Left kidney (tissue), 8 donors: ENCODE measurements around the gene DNASE2. TPM values are rescaled to one million over a fixed set of nuclear protein-coding genes. Genes with fewer than 3 reads are reported as not detected.
"Not testable (repeated sequence)": the region's sequence is repeated elsewhere in the genome, so short reads cannot be mapped to it uniquely, and the experiment has no call there.

Experiments
- DNase-seq: peaks from one replicate; pipeline ENCODE4 v3.0.0-alpha.2; 2013
- long read RNA-seq, 8 donors: transcript quantifications; one replicate each; lab custom pipeline, GENCODE V29; 2026
- polyA plus RNA-seq: library from polyadenylated mRNA; unstranded; fragments of 120-200 nt; gene quantifications from one replicate; pipeline ENCODE4 v1.2.1, GENCODE V29; 2013; ENCODE audit not compliant: insufficient read length

DNASE2 gene, protein sequence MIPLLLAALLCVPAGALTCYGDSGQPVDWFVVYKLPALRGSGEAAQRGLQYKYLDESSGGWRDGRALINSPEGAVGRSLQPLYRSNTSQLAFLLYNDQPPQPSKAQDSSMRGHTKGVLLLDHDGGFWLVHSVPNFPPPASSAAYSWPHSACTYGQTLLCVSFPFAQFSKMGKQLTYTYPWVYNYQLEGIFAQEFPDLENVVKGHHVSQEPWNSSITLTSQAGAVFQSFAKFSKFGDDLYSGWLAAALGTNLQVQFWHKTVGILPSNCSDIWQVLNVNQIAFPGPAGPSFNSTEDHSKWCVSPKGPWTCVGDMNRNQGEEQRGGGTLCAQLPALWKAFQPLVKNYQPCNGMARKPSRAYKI
- 9.5 TPM for polyA plus RNA-seq
- long read RNA-seq, donor 1, transcript DNASE2-201 (6 exons, 1,955 nt) = major isoform, 9 of 10 reads
- long read RNA-seq, donor 1, partial matches to known transcripts = 0 of 10 reads
- long read RNA-seq, donor 1, other reads (novel, unspliced or antisense) = 0 of 10 reads
- long read RNA-seq, donor 2, transcript DNASE2-201 (6 exons, 1,955 nt) = major isoform, 5 of 5 reads
- long read RNA-seq, donor 2, partial matches to known transcripts = 0 of 5 reads
- long read RNA-seq, donor 2, other reads (novel, unspliced or antisense) = 0 of 5 reads
- long read RNA-seq, donor 3, transcript DNASE2-201 (6 exons, 1,955 nt) = major isoform, 5 of 6 reads
- long read RNA-seq, donor 3, partial matches to known transcripts = 0 of 6 reads
- long read RNA-seq, donor 3, other reads (novel, unspliced or antisense) = 0 of 6 reads
- long read RNA-seq, donor 4, partial matches to known transcripts = 0 of 1 reads
- long read RNA-seq, donor 4, other reads (novel, unspliced or antisense) = 0 of 1 reads
- long read RNA-seq, donor 5, transcript DNASE2-201 (6 exons, 1,955 nt) = major isoform, 9 of 9 reads
- long read RNA-seq, donor 5, partial matches to known transcripts = 0 of 9 reads
- long read RNA-seq, donor 5, other reads (novel, unspliced or antisense) = 0 of 9 reads
- long read RNA-seq, donor 6, transcript DNASE2-201 (6 exons, 1,955 nt) = major isoform, 5 of 6 reads
- long read RNA-seq, donor 6, partial matches to known transcripts = 0 of 6 reads
- long read RNA-seq, donor 6, other reads (novel, unspliced or antisense) = 0 of 6 reads
- long read RNA-seq, donor 7, transcript DNASE2-201 (6 exons, 1,955 nt) = major isoform, 8 of 9 reads
- long read RNA-seq, donor 7, partial matches to known transcripts = 0 of 9 reads
- long read RNA-seq, donor 7, other reads (novel, unspliced or antisense) = 0 of 9 reads
- long read RNA-seq, donor 8, transcript DNASE2-201 (6 exons, 1,955 nt) = major isoform, 5 of 5 reads
- long read RNA-seq, donor 8, partial matches to known transcripts = 0 of 5 reads
- long read RNA-seq, donor 8, other reads (novel, unspliced or antisense) = 0 of 5 reads

DNA sequence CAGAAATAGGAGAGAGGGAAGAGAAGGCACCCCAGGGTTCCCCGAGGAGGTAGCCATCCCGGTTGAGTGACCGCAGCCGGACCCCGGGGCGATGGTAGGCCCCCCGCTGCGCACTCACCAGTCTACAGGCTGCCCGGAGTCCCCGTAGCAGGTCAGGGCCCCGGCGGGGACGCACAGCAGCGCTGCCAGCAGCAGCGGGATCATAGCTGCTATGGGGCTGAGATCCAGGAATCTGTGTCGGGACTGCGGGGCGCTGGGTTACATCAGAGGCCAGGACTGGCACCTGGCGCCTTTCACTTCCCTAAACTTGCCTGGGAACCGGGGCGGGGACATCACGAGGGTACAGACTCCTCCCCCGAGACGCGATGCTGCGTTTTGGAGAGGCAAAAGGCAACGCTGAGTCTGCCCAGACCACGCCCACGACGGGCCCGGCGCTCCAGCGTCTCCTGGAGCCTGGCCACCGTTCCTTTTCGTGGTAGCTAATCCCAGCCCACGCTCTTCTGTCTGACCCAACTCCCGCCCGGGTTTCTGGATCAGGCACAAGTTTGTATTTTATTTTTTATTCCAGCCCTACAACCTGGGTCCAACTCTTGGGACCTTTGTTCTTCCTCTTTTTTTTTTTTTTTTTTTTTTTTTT lies at the start of gene DNASE2:
Gene DNASE2 (minus strand): TSS at position 278 of the 637 bp plus-strand sequence. CDS start 74 bp downstream, at position 204.
- peak; percentile 77 for DNase-seq

DNA sequence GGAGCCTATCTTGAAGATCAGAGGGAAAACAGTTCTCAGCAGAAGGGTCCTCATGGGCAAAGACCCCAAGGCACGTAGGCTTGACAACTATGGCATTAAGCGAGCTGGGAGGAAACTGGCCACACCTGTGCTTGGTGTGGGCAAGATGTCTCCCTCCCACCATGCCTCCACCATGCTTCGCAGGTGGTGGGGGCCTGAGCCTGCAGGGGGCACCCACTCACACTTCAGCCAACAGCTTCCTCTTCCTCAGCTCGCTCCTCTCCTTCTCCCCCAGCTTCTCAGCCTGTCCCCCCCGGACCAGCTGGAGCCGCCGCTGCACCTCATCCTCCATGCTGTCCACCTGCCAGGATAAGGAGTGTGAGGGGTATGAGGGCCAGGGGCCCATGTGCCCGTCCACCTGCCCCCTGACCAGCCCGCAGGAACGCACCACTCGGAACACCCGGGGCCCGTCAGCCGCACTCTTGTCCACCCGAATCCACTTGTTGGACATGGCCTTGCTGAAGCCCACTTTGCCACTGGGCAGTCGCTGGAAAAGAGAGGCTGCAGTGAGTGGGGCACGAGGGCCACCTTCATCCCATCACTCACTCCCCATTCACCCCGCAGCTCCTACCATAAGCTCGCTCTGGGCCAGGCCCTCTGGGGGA lies 48.9 kb upstream of the DNASE2 start:
- DNase-seq = no peak

DNA sequence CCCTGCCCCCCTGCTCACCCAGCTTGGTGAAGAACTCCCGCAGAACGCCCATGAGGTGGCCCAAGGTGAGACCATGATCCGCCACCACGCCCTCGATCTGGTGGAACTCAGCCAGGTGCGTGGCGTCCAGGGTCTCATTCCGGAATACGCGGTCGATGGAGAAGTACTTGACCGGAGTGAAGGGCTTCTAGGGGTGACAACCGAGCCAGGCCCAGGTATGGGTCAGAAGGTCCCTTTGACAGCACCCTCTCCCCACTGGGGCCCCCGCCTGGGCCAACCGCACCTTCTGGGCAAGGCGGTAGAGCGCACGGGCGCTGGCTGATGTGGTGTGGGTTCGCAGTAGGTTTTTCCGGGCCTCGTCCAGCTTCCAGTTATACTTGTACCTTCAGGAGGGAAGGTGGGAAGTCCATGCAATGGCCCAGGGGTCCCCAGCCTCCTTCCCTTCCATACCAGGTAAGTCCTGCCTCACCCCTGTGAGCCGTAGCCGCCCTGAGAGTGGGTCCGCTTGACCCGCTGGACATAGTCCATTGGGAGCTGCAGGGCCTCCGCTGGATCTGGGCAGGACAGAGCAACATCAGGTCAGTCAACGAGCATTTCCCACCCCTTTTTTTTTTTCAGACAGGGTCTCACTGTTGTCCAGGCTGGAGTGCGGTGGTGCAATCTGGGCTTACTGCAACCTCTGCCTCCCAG lies 43.5 kb upstream of the DNASE2 start:
- no peak for DNase-seq

DNA sequence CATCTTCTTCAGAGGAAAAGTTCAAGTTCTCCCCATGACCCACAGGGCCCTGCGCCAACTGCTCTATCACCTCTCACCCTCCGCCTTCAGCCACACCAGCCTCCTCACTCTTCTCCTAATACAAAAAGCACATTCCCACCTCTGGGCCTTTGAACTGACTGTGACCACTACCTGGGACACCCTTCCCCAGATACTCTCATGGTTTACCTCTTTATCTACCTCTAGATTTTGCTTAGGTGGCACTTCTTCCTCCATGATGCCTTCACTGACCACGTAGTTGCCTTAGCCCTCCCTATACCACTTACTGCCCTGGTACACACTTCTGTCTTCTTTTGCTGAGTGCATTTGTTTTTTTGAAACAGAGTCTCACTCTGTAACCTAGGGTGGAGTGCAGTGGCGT lies 41.7 kb upstream of the DNASE2 start:
- DNase-seq = no peak

DNA sequence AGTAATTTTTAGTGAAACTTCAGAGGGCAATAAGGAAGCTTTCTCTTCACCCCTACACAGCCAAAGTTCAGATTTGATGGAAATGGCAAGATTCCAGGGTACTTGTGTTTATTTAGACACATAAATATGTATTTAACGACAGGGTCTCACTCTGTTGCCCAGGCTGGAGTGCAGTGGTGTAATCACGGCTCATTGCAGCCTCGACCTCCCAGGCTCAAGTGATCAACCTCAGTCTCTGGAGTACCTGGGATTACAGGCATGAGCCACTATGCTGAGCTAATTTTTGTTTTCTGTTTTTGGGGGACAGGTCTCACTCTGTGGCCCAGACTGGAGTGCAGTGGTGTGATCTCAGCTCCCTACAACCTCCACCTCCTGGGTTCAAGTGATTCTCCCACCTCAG lies 39.8 kb upstream of the DNASE2 start:
- no peak for DNase-seq

DNA sequence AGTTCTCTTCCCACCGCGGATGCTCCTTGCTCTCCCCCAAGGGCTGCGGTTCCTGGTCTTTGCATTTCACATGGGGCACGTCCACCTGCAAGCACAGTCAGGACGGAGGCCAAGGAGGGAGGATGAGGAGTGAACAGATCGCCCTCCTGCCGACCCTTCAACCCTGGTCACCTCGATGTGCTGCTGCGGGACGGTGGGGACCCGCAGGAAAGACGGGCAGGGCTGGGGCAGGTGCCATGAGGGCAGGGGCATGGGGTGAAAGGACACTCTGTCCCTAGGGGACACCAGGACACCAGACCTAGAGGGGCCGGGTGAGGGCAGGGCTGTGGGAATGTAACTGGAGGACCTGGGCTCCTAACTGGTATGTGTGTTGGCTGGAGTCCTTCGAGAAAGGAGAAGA lies 37.0 kb upstream of the DNASE2 start:
- no peak for DNase-seq

DNA sequence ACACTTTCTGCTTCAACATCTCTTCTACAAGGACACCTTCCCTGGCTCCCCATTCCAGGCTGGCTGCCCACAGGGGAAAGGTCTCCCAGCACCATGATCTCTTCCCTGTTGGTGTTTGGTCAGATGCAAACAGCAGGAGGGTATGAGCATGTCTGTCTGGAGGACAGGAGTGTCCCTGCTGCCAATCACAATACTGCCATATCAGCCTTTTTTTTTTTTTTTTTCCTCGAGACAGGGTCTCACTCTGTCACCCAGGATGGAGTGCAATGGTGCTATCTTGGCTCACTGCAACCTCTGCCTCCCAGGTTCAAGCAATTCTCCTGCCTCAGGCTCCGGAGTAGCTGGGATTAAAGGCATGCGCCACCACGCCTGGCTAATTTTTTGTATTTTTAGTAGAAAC lies 34.6 kb upstream of the DNASE2 start:
- DNase-seq = not testable (repeated sequence)

DNA sequence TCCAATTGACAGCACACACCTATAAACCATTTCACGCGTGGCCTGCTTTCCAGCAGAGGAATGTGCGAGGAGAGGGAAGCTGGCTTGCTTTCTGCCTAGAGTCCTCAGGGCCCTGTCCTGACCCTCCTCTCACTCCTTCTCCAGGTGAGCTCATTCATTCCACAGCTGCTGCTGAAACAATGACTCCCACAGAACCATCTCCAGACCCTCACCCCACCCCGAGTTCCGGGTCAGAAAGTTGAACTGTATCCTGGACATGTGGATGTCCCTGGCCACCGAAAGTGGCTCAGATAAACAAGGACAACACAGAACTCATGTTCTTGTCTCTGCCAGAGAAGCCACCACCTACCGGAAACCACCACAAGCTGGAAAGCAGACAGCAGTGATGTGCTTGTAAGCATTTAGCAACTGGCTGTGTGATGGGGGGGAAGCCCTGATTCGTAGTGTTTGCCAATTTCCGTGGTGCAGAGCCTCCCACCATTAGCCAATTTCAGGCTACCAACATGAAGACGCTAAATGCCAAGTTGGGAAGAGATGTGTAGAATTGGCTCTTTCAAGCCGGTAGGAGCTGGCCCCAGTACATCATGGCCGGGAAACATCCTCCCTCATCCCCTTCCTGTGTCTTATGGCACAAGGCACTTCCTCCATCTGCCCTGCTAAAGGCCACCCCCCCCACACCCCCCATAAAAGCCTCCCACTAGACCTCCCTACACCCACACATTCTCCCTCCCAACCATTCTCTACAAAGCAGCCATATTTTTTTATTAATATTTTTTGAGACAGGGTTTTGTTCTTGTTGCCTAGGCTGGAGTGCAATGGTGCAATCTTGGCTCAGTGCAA lies 32.8 kb upstream of the DNASE2 start:
- DNase-seq = no peak

DNA sequence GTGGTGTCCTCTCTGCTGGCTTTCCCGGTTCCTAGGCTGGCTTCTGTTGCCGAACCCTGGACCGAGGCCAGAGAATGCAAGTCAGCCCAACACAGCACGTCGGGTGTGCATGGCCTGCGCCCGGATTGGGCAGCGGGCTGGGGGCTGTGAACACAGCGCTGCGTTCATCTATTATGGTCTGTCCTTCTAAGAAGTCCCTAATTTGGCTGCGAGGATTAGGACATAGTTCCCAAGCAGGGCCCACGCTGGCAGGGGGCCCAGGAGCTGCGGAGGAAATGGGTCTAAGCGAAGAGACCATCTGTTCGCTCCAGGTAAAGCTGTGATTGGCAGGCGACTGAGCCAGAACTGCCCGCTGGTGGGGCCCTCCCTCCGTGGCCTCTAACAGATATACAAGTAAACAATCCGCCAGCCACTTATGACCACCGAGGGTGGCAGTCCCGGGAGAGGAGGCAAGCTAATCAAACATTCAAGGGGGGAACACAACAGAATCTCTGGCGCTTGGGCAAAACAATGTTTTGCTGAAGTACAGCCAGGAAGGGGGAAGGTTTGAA lies 31.8 kb upstream of the DNASE2 start:
- DNase-seq = no peak

DNA sequence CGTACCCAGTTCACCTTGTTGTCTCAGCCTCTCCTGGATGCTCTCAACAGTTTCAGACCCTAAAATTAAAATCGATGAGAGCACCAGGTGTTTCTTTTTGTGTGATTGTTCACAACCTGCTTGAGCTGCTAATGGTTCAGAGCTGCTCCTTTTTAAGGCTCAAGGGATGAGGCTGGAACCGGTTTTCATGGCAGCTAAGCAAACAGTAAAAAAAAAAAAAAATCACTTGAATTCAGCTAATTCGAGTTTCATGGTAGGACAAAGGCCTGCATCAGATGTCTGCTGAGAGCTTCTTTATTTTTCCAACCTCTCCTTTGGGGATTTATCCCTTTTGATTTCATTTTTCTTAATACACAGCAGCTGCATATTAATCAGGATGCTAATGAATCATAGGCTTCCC lies 31.3 kb upstream of the DNASE2 start:
- no peak for DNase-seq

DNA sequence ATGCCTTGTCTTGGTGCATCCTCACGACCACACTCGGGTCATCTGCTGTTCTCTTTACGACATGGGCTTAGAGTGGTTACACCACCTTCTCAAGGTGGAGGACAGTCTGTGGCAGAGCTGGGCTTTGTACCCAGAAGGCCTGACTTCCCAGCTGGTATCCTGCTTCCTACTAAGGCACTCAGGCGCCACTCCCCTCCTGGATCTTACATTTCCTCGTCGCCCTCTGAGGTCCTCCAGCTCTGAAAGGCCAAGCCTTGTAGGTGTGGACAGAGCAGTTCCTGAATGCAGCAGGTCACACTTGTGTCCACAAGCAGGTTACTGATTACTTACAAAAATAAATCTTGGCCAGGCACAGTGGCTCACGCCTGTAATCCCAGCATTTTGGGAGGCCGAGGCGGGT lies 25.9 kb upstream of the DNASE2 start:
- no peak for DNase-seq

DNA sequence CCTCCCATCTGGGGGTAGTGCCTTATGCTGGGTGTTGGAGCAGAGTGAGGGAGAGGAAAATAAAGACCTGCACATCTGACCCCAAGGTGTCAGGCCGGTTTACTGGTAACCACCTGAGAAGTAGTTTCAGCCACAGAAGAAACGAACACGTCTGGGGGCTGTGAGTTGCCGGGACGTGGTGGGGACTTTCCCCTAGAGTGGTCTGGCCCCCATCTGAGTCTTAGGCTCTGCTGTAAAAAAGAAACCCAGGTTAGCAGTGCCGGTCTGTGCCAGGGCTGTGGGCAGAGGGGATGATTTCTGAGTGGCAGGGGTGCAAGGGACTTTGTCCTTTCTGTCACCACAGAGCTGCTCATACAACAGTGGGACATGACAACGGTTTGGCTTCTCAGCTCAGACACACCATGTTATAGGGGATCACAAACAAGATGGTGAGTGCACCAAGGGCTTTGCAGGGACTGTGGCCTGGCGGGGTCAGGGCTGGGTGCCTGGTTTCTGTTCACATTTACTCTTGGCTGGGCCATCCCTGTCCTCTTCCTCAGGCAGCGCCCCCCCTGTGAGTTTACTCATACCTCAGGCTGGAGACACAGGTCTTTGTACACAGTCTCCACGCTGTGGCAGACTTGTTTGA lies 18.8 kb upstream of the DNASE2 start:
- DNase-seq = no peak

DNA sequence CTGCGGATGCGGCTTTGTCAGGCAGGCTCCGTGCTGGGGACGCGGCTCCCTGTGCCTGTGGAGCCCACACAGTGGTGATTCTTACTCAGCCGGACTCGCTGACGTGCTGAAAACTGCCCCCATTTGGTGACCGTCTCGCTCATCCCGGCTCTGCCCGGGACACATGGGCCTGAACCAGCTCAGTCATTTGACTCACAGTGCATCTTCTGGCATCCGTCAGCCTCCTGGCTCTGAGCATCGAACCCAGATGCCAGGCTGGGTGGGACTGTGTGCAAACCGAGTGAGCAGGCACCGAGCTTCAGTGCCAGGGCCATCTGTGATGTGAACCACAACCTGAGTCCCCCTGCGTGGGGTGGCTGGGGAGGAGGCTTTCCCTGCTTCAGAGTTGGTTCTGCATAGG lies 15.2 kb upstream of the DNASE2 start:
- DNase-seq = no peak

DNA sequence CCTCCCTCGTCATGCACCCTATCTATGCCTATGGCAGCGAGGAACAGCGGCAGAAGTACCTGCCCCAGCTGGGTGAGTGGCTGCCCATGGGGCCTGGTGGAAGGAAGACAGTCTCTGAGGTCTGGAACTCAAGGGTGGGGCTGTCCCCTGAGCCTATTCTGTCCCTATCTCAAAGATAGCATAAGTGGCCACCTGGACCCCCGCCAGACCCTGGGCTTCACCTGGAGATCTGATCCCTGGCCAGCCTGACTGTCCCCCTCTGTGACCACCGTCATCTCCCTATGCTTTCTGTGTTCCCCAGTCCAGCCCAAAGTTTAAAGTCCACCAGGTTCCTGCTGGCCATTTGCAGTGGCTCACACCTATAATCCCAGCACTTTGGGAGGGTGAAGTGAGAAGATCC lies 12.3 kb upstream of the DNASE2 start:
- no peak for DNase-seq

DNA sequence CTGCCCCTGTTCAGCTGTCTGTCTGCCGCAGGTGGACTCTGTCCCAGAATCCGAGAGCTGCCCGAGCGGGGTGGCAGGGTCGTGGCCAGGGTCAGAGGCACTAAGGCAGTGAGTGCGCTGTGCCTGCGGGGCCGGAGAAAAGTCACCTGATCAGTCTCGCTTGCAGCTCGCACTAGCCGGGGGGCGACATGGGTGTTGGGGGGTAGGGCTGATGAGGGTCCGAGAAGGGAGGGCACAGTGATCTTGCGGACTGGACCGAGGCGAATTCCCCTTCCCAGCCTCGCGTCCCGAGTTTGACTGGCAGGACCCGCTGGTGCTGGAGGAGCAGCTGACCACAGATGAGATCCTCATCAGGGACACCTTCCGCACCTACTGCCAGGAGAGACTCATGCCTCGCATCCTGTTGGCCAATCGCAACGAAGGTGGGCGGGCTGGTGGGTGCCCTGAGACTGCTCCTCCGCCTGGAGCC lies 10.3 kb upstream of the DNASE2 start:
- DNase-seq = no peak

DNA sequence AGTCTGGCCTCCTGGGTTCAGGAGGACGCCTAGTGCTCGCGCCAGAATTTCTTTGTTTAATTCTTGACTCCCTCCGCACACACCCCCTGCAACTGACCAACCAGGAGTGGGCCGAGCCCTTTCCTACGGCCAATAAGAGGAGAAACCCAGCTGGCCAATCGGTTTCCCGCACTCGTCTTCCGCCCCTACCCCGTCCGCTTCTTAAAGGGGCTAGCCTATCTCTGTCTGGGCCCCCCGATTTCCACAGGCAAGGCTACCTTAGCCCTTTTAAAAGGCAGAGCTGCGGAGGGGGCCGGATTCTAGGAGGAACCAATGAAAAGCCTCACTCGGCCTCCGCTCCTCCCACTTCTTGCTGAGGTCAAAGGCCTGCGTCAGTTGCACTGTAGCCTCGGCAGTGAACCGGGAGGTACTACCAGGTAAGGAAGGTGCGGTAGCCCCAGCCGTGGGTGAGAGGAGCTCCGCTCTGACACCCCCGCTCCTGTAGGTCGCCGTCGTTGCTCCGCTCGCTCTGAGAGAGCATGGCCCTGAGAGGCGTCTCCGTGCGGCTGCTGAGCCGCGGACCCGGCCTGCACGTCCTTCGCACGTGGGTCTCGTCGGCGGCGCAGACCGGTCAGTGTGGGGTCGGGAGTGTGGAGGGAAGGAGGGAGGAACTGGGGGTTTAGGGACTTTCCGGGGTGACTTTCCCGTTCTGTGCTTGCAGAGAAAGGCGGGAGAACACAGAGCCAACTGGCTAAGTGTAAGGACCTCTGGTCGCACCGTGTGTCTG lies 9.7 kb upstream of the DNASE2 start, which contains the start of gene GCDH:
Gene GCDH (plus strand): TSS at position 374 of the 766 bp plus-strand sequence. CDS start 145 bp downstream, at position 519.
- peak; percentile 98 for DNase-seq

DNA sequence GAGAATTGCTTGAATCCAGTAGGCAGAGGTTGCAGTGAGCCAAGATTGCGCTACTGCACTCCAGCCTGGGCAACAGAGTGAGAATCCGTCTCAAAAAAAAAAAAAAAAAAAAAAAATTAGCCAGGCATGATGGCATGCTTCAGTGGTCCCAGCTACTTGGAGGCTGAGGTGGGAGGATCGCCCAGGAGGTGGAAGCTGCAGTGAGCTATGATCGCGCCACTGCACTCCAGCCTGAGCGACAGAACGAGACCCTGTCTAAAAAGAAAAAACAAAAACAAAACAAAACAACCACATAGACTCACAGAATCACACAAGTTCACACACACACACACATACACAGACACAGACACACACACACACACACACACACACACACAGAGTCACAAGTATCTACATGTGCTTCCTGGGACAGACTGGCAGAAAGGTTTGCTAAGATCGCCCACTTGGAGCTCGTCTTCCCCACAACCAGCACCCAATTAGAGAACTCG lies 9.1 kb upstream of the DNASE2 start:
- not testable (repeated sequence) for DNase-seq
